ENCODE results near the gene FGF1. TPM values are rescaled to one million over a fixed set of nuclear protein-coding genes. Genes with fewer than 3 reads are reported as not detected.

Gene FGF1
- total and polyA plus RNA-seq, 2 donors (not counting 1 experiment from before 2014, with no cell fraction given), result not detected

DNA sequence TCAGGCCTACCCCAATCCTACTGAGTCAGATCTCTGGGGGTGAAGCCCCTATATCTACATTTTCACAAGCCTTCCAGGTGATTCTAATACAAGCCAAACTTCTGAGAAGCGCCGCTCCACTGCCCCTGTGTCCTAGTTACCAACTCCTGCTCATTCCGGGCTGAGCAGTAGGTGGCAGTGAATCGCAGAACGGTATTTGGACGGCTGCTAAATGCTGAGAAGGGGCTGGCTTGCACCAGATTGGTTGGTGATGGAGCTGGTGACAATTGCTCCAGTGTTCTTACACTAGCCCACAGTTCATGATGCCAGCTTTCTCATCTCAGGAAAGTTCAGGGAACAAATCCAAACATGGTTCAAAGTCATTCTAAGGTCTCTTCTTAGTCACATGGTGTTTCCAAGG, 31.1 kb upstream of the FGF1 start:
- no peaks in the 10 kb centered on the region for H3K9me3 ChIP-seq (ENCODE audit: control extremely low read depth in 1 of 3, control insufficient read depth in 2 of 3, insufficient read depth in 1 of 3, low read length in 2 of 3)
- H3K4me2 ChIP-seq (replicated peaks; ENCODE audit: low read depth, low read length, poor library complexity, severe bottlenecking), result no peak overlapping the region
- no peaks in the 10 kb centered on the region for H3K79me2 ChIP-seq (ENCODE audit: control insufficient read depth, insufficient read depth, low read length)
- H3K36me3 ChIP-seq (replicated peaks in 1 of 2; ENCODE audit: control extremely low read depth in 1 of 2, control insufficient read depth in 1 of 2, extremely low read depth in 1 of 2, insufficient read depth in 2 of 2, low read length in 1 of 2), result no peaks in the 10 kb centered on the region
- H3K27ac ChIP-seq (ENCODE audit: low read length in 2 of 2), result no peak overlapping the region
- no peak overlapping the region for H3K9ac ChIP-seq (ENCODE audit: low read length)
- H3K4me1 ChIP-seq (ENCODE audit: control insufficient read depth in 2 of 2, insufficient read depth in 2 of 2, low read length in 2 of 2), result peaks cover 3 to 9% of the 10 kb centered on the region in 2 donors
- no peaks in the 10 kb centered on the region for H4K20me1 ChIP-seq (ENCODE audit: control insufficient read depth, insufficient read depth, low read length, poor library complexity, severe bottlenecking)
- H3K27ac Mint-ChIP-seq, result no peak overlapping the region
- H3K27me3 Mint-ChIP-seq, result peaks cover 35% of the 10 kb centered on the region
- H3K9me3 Mint-ChIP-seq (ENCODE audit: insufficient read depth), result no peaks in the 10 kb centered on the region
- peaks cover 5% of the 10 kb centered on the region for H3K4me1 Mint-ChIP-seq
- ATAC-seq (ENCODE audit: low read depth), result no peak
- peaks cover 0 to 15% (median 4%) of the 10 kb centered on the region in 4 experiments for H3K27me3 ChIP-seq (replicated peaks in 1 of 4; ENCODE audit: control extremely low read depth in 1 of 4, control insufficient read depth in 3 of 4, insufficient read depth in 4 of 4, low read length in 3 of 4)
- intact Hi-C loops (cut with micrococcal nuclease), result loop anchor here (5.0 to 10.0 kb wide), 2 partner anchors 355 to 1478 kb away; no protein-coding TSS in a partner anchor
- no peak for TF ChIP-seq EZH2 (IDR thresholded peaks at IDR 0.05; ENCODE audit: borderline replicate concordance, insufficient read depth, low read depth, low read length, poor library complexity, severe bottlenecking)
- TF ChIP-seq, protein P1, sequence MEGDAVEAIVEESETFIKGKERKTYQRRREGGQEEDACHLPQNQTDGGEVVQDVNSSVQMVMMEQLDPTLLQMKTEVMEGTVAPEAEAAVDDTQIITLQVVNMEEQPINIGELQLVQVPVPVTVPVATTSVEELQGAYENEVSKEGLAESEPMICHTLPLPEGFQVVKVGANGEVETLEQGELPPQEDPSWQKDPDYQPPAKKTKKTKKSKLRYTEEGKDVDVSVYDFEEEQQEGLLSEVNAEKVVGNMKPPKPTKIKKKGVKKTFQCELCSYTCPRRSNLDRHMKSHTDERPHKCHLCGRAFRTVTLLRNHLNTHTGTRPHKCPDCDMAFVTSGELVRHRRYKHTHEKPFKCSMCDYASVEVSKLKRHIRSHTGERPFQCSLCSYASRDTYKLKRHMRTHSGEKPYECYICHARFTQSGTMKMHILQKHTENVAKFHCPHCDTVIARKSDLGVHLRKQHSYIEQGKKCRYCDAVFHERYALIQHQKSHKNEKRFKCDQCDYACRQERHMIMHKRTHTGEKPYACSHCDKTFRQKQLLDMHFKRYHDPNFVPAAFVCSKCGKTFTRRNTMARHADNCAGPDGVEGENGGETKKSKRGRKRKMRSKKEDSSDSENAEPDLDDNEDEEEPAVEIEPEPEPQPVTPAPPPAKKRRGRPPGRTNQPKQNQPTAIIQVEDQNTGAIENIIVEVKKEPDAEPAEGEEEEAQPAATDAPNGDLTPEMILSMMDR (IDR thresholded peaks at IDR 0.05), result no peak
- DNase-seq, result peak; percentile 34
- H2AFZ ChIP-seq (ENCODE audit: insufficient read depth, low read depth, low read length, poor library complexity, severe bottlenecking), result no peak overlapping the region
- POLR2A ChIA-PET, result no interaction called here
- no peak overlapping the region for H3K4me3 Mint-ChIP-seq
- no peak overlapping the region for H3K4me3 ChIP-seq (ENCODE audit: control extremely low read depth in 1 of 5, extremely low read depth in 1 of 5, insufficient read depth in 1 of 5, low read depth in 2 of 5, low read length in 4 of 5)
- CTCF ChIA-PET, result interaction anchor here (0.9 to 6.3 kb wide), 11 partner anchors 10 to 1108 kb away, joined by 3 to 67 read pairs (median 5); partner anchors contain the start of gene ARHGAP26
- 4% methylated on average over 4 of the region's 6 CpGs for WGBS (ENCODE audit: insufficient coverage)

DNA sequence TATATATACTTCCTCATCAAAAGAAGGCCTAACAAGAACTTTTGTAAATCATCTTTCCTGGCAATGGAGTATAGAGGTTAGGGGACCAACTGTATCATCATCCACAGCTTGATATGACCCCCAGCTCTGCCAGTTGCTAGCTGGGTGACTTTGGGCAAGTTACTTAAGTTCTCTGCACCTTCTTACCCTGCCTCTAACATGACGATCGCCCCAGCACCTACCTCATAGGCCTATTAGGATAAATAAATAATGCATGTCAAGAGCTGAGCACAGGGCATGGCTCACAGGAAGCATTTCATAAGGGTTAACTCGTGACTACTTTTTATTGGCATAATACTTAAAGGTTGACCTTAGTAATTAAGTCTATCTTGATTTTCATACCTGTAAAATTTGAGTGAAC, 29.4 kb upstream of the FGF1 start:
- H3K27ac ChIP-seq (ENCODE audit: low read length in 2 of 2), result no peak overlapping the region
- H3K9ac ChIP-seq (ENCODE audit: low read length), result no peak overlapping the region
- H3K27me3 ChIP-seq (replicated peaks in 1 of 4; ENCODE audit: control extremely low read depth in 1 of 4, control insufficient read depth in 3 of 4, insufficient read depth in 4 of 4, low read length in 3 of 4), result peaks cover 0 to 15% (median 4%) of the 10 kb centered on the region in 4 experiments
- no peaks in the 10 kb centered on the region for H3K9me3 Mint-ChIP-seq (ENCODE audit: insufficient read depth)
- ChIA-PET POLR2A (interaction anchor here (0.6 kb wide), 1 partner anchor 32 kb away, joined by 3 read pairs; no protein-coding TSS in a partner anchor), CTCF (interaction anchor here (2.9 to 6.3 kb wide), 5 partner anchors 13 to 173 kb away, joined by 11 to 67 read pairs (median 30); no protein-coding TSS in a partner anchor)
- peaks cover 0 to 4% (median 3%) of the 10 kb centered on the region in 3 donors for H3K9me3 ChIP-seq (ENCODE audit: control extremely low read depth in 1 of 3, control insufficient read depth in 2 of 3, insufficient read depth in 1 of 3, low read length in 2 of 3)
- WGBS (ENCODE audit: insufficient coverage), result no CpG with 5 or more reads among the region's 3 CpGs
- peaks cover 32% of the 10 kb centered on the region for H3K27me3 Mint-ChIP-seq
- no peak overlapping the region for H3K27ac Mint-ChIP-seq
- no peak overlapping the region for H3K4me3 ChIP-seq (ENCODE audit: control extremely low read depth in 1 of 5, extremely low read depth in 1 of 5, insufficient read depth in 1 of 5, low read depth in 2 of 5, low read length in 4 of 5)
- H3K4me2 ChIP-seq (replicated peaks; ENCODE audit: low read depth, low read length, poor library complexity, severe bottlenecking), result no peak overlapping the region
- no peaks in the 10 kb centered on the region for H3K36me3 ChIP-seq (replicated peaks in 1 of 2; ENCODE audit: control extremely low read depth in 1 of 2, control insufficient read depth in 1 of 2, extremely low read depth in 1 of 2, insufficient read depth in 2 of 2, low read length in 1 of 2)
- no peak for TF ChIP-seq EZH2 (IDR thresholded peaks at IDR 0.05; ENCODE audit: borderline replicate concordance, insufficient read depth, low read depth, low read length, poor library complexity, severe bottlenecking)
- TF ChIP-seq, protein P1 (IDR thresholded peaks at IDR 0.05), result no peak
- H3K4me3 Mint-ChIP-seq, result no peak overlapping the region
- H2AFZ ChIP-seq (ENCODE audit: insufficient read depth, low read depth, low read length, poor library complexity, severe bottlenecking), result no peak overlapping the region
- peaks cover 3 to 9% of the 10 kb centered on the region in 2 donors for H3K4me1 ChIP-seq (ENCODE audit: control insufficient read depth in 2 of 2, insufficient read depth in 2 of 2, low read length in 2 of 2)
- DNase-seq (no peak), ATAC-seq (ENCODE audit: low read depth) (no peak)
- intact Hi-C loops (cut with micrococcal nuclease), result loop anchor here (5.0 to 10.0 kb wide), 2 partner anchors 353 to 1480 kb away; no protein-coding TSS in a partner anchor
- peaks cover 5% of the 10 kb centered on the region for H3K4me1 Mint-ChIP-seq
- no peaks in the 10 kb centered on the region for H3K79me2 ChIP-seq (ENCODE audit: control insufficient read depth, insufficient read depth, low read length)
- H4K20me1 ChIP-seq (ENCODE audit: control insufficient read depth, insufficient read depth, low read length, poor library complexity, severe bottlenecking), result no peaks in the 10 kb centered on the region
